Upper lobe of left lung (tissue), 4 donors: Measurements from ENCODE around the gene TICAM2.

ENCODE experiments used
- POLR2A ChIP-seq, 4 donors: fragments of 450-650 bp; IDR thresholded peaks; one replicate each; pipeline ENCODE4 v1.5.1; 2016 to 2017; ENCODE audit warnings: antibody characterized with exemption in 4 of 4, mild to moderate bottlenecking in 2 of 4
- TF ChIP-seq, protein P1 (sequence below), 6 experiments: fragments of 450-650 bp in 4 of 6; fragments of 200-600 bp in 2 of 6; sonication (generic) in 2 of 6; IDR thresholded peaks; one replicate each; pipeline ENCODE4 v1.5.1; 2016 to 2019; ENCODE audit warnings: antibody characterized with exemption in 6 of 6

GRCh38 chr5:115530426-115530825 is 71.9 kb downstream of the TICAM2 start:
- TF ChIP-seq POLR2A (IDR thresholded peaks at IDR 0.05): no peak
- TF ChIP-seq, protein P1, sequence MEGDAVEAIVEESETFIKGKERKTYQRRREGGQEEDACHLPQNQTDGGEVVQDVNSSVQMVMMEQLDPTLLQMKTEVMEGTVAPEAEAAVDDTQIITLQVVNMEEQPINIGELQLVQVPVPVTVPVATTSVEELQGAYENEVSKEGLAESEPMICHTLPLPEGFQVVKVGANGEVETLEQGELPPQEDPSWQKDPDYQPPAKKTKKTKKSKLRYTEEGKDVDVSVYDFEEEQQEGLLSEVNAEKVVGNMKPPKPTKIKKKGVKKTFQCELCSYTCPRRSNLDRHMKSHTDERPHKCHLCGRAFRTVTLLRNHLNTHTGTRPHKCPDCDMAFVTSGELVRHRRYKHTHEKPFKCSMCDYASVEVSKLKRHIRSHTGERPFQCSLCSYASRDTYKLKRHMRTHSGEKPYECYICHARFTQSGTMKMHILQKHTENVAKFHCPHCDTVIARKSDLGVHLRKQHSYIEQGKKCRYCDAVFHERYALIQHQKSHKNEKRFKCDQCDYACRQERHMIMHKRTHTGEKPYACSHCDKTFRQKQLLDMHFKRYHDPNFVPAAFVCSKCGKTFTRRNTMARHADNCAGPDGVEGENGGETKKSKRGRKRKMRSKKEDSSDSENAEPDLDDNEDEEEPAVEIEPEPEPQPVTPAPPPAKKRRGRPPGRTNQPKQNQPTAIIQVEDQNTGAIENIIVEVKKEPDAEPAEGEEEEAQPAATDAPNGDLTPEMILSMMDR (IDR thresholded peaks at IDR 0.05): no peak
